Panc1 (cell line): Measurements from ENCODE around the gene SYNRG.

Experiments used
- TF ChIP-seq, protein P1 (sequence below): fragments of 450-650 bp; IDR thresholded peaks from 2 replicates; pipeline ENCODE4 v1.5.1; 2017; ENCODE audit warnings: mild to moderate bottlenecking
- TF ChIP-seq, protein P2 (sequence below), 2 experiments: IDR thresholded peaks; 2 replicates each; pipeline ENCODE4 v1.6.1; 2011 to 2012; ENCODE audit warnings: low read depth in 2 of 2, control low read depth in 1 of 2, low read length in 1 of 2, mild to moderate bottlenecking in 1 of 2, moderate library complexity in 1 of 2; ENCODE audit not compliant: insufficient read depth in 1 of 2

DNA sequence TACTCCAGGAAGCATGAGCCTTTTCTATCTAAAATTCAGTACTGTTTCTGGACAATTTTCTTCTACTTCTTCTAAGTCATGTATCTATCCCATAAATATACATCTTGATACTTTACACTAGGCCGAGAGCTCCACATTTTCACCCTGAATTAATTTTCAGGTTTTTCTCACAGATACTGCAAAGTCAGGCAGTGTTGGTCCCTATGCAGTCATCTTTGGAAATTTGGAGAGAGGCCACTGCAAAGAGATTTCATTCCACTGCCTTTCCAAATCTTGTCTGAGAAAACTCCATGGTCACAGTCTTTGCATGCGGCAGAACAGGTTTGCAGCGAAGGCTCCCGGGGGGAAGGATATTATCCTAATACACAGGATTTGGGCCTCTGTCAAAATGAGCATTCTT, 91.3 kb downstream of the SYNRG start:
- TF ChIP-seq, protein P1, sequence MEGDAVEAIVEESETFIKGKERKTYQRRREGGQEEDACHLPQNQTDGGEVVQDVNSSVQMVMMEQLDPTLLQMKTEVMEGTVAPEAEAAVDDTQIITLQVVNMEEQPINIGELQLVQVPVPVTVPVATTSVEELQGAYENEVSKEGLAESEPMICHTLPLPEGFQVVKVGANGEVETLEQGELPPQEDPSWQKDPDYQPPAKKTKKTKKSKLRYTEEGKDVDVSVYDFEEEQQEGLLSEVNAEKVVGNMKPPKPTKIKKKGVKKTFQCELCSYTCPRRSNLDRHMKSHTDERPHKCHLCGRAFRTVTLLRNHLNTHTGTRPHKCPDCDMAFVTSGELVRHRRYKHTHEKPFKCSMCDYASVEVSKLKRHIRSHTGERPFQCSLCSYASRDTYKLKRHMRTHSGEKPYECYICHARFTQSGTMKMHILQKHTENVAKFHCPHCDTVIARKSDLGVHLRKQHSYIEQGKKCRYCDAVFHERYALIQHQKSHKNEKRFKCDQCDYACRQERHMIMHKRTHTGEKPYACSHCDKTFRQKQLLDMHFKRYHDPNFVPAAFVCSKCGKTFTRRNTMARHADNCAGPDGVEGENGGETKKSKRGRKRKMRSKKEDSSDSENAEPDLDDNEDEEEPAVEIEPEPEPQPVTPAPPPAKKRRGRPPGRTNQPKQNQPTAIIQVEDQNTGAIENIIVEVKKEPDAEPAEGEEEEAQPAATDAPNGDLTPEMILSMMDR, result no peak
- TF ChIP-seq, protein P2, sequence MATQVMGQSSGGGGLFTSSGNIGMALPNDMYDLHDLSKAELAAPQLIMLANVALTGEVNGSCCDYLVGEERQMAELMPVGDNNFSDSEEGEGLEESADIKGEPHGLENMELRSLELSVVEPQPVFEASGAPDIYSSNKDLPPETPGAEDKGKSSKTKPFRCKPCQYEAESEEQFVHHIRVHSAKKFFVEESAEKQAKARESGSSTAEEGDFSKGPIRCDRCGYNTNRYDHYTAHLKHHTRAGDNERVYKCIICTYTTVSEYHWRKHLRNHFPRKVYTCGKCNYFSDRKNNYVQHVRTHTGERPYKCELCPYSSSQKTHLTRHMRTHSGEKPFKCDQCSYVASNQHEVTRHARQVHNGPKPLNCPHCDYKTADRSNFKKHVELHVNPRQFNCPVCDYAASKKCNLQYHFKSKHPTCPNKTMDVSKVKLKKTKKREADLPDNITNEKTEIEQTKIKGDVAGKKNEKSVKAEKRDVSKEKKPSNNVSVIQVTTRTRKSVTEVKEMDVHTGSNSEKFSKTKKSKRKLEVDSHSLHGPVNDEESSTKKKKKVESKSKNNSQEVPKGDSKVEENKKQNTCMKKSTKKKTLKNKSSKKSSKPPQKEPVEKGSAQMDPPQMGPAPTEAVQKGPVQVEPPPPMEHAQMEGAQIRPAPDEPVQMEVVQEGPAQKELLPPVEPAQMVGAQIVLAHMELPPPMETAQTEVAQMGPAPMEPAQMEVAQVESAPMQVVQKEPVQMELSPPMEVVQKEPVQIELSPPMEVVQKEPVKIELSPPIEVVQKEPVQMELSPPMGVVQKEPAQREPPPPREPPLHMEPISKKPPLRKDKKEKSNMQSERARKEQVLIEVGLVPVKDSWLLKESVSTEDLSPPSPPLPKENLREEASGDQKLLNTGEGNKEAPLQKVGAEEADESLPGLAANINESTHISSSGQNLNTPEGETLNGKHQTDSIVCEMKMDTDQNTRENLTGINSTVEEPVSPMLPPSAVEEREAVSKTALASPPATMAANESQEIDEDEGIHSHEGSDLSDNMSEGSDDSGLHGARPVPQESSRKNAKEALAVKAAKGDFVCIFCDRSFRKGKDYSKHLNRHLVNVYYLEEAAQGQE (IDR thresholded peaks at IDR 0.05; ENCODE audit: insufficient read depth in 1 of 2, low read depth in 2 of 2, low read length in 1 of 2), result no peak
